Endothelial cell (in vitro differentiated cells): Measurements from ENCODE around the gene RAB39A. TPM values are rescaled to one million over a fixed set of nuclear protein-coding genes. Genes with fewer than 3 reads are reported as not detected.

Experiments used
- DNase-seq: peaks from one replicate; pipeline ENCODE4 v3.0.0; 2021; ENCODE audit warnings: low spot score
- H3K27ac Mint-ChIP-seq: one replicate; pipeline ENCODE4 v1.8.0; 2021; ENCODE audit warnings: mixed read lengths, inconsistent platforms; ENCODE audit not compliant: unreplicated experiment
- H3K27me3 Mint-ChIP-seq: one replicate; pipeline ENCODE4 v1.8.0; 2021; ENCODE audit warnings: mild to moderate bottlenecking, moderate library complexity, mixed read lengths, inconsistent platforms; ENCODE audit not compliant: unreplicated experiment
- H3K36me3 Mint-ChIP-seq: one replicate; pipeline ENCODE4 v1.8.0; 2021; ENCODE audit warnings: mild to moderate bottlenecking, low read depth, mixed read lengths, inconsistent platforms; ENCODE audit not compliant: unreplicated experiment
- H3K4me1 Mint-ChIP-seq: one replicate; pipeline ENCODE4 v1.8.0; 2021; ENCODE audit warnings: mild to moderate bottlenecking, mixed read lengths, inconsistent platforms; ENCODE audit not compliant: unreplicated experiment
- H3K4me3 Mint-ChIP-seq: one replicate; pipeline ENCODE4 v1.8.0; 2021; ENCODE audit warnings: mild to moderate bottlenecking, mixed read lengths, inconsistent platforms; ENCODE audit not compliant: unreplicated experiment
- H3K9me3 Mint-ChIP-seq: one replicate; pipeline ENCODE4 v1.8.0; 2021; ENCODE audit warnings: mixed read lengths, inconsistent platforms; ENCODE audit not compliant: unreplicated experiment
- CTCF ChIP-seq: fragments of 200-600 bp; sonication (generic); IDR thresholded peaks from one replicate; pipeline ENCODE4 v1.5.0; 2021; ENCODE audit warnings: antibody characterized with exemption; ENCODE audit not compliant: unreplicated experiment
- total RNA-seq: library from RNA; stranded (reverse); fragmentation: NEBNext Ultra II Directional; extraction: Animal tissue kit (Norgen Biotek cat#: 25700); gene quantifications from one replicate; pipeline ENCODE4 v1.2.1, GENCODE V29; 2021; ENCODE audit not compliant: unreplicated experiment

RAB39A gene
- total RNA-seq, 1 donor from 2014 or later = 2.4 TPM

GRCh38 chr11:107951155-107951554, 22.9 kb downstream of the RAB39A start:
- no peak for DNase-seq
- Mint-ChIP-seq H3K4me1 (peaks cover 3% of the 10 kb centered on the region), H3K27me3 (no peaks in the 10 kb centered on the region), H3K27ac (no peak overlapping the region), H3K36me3 (no peaks in the 10 kb centered on the region), H3K4me3 (no peak overlapping the region), H3K9me3 (no peaks in the 10 kb centered on the region)
- no peak for TF ChIP-seq CTCF

- no peak for TF ChIP-seq CTCF
- Mint-ChIP-seq H3K4me3 (no peak overlapping the region), H3K9me3 (no peaks in the 10 kb centered on the region), H3K4me1 (peaks cover 8% of the 10 kb centered on the region), H3K36me3 (no peaks in the 10 kb centered on the region), H3K27ac (no peak overlapping the region), H3K27me3 (no peaks in the 10 kb centered on the region)
- no peak for DNase-seq
Observed at GRCh38 chr11:107953446-107953845, 25.2 kb downstream of the RAB39A start.

GRCh38 chr11:107956543-107956942, 28.3 kb downstream of the RAB39A start:
- no peak for TF ChIP-seq CTCF
- no peak for DNase-seq
- H3K9me3 Mint-ChIP-seq = no peaks in the 10 kb centered on the region
- no peak overlapping the region for H3K4me3 Mint-ChIP-seq
- peaks cover 8% of the 10 kb centered on the region for H3K4me1 Mint-ChIP-seq
- no peaks in the 10 kb centered on the region for H3K27me3 Mint-ChIP-seq
- H3K36me3 Mint-ChIP-seq = no peaks in the 10 kb centered on the region
- H3K27ac Mint-ChIP-seq = no peak overlapping the region

GRCh38 chr11:107957109-107957588, 28.9 kb downstream of the RAB39A start:
- Mint-ChIP-seq H3K27ac (no peak overlapping the region), H3K36me3 (no peaks in the 10 kb centered on the region), H3K4me1 (peaks cover 12% of the 10 kb centered on the region), H3K4me3 (no peak overlapping the region), H3K27me3 (no peaks in the 10 kb centered on the region), H3K9me3 (no peaks in the 10 kb centered on the region)
- no peak for DNase-seq
- no peak for TF ChIP-seq CTCF

- Mint-ChIP-seq H3K27ac (no peak overlapping the region), H3K4me1 (peaks cover 12% of the 10 kb centered on the region), H3K9me3 (no peaks in the 10 kb centered on the region), H3K36me3 (no peaks in the 10 kb centered on the region), H3K4me3 (no peak overlapping the region), H3K27me3 (no peaks in the 10 kb centered on the region)
- TF ChIP-seq CTCF = no peak
- DNase-seq = no peak
Observed at GRCh38 chr11:107961480-107961879, 33.2 kb downstream of the RAB39A start.
